RPMI8226 (cell line): ENCODE results near the gene PRPS1.
"Not testable (repeated sequence)": the region's sequence is repeated elsewhere in the genome, so short reads cannot be mapped to it uniquely, and the experiment has no call there.

Source experiments
- DNase-seq: peaks from one replicate; pipeline ENCODE4 v3.0.0-alpha.2; 2015

Gene PRPS1

GRCh38 chrX:107675823-107676555 is 47.7 kb downstream of the PRPS1 start:
- DNase-seq: peak; percentile 72

GRCh38 chrX:107676559-107677378 is 48.5 kb downstream of the PRPS1 start:
- DNase-seq: peak; percentile 77

DNA sequence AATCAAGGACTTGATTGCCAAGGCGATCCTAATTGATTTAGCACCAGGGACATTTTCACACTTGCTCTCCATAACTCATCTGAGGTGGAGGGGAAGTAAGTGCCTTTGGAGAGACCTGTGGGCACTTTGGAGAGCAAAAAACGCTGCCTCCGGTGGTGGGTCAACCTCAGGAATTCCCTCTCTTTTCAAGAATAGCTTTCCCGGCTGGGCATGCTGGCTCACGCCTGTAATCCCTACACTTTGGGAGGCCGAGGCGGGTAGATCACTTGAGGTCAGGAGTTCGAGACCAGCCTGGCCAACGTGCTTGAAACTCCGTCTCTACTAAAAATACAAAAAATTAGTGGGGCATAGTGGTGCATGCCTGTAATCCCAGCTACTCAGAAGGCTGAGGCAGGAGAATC is 49.2 kb downstream of the PRPS1 start:
- DNase-seq: no peak

GRCh38 chrX:107677909-107678308 is 49.6 kb downstream of the PRPS1 start:
- DNase-seq: no peak

DNA sequence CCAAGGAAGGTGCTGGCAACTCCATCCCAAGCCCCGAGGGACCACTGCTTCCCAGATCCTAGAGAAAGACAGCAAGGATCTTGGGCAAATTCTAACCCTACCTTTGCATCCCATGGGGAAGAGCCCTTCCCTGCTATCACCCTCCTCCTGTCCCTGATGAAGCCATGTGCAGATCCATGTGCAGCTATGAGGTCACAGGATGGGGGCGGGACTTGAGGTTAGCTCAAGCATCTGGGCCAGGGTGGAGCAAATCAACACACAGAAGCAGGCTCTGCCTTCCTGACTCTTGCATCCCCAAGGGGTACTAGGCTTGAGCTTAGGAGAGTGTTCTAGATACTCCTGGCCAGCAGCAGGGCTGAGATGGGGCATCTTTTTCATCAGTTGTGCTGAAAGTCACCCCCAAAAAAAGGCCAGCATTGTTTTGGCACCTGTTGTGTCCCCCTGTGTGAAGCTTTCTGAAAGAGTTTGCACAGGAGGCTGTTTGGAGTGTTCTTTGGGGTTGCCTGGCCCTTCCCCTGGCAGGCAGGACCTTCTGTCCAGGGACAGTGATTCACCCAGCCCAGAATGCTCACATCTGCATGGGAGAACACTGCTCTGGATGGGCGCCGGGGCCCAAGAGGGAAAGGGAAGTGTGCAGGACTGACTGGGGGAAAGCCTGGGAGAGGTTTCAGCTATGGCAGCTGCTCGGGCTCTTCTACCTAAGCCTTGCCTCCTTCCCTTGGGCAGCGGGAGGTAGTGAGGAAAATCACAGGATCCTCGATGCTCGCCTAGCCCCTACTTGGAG is 50.8 kb downstream of the PRPS1 start:
- peak; percentile 61 for DNase-seq

- DNase-seq: no peak
Measured at GRCh38 chrX:107682256-107682655, 53.9 kb downstream of the PRPS1 start.

- no peak for DNase-seq
Measured at GRCh38 chrX:107683124-107683895, 55.0 kb downstream of the PRPS1 start.

GRCh38 chrX:107683931-107684330 is 55.6 kb downstream of the PRPS1 start:
- DNase-seq: no peak

GRCh38 chrX:107684956-107685385 is 56.7 kb downstream of the PRPS1 start:
- peak; percentile 82 for DNase-seq

DNA sequence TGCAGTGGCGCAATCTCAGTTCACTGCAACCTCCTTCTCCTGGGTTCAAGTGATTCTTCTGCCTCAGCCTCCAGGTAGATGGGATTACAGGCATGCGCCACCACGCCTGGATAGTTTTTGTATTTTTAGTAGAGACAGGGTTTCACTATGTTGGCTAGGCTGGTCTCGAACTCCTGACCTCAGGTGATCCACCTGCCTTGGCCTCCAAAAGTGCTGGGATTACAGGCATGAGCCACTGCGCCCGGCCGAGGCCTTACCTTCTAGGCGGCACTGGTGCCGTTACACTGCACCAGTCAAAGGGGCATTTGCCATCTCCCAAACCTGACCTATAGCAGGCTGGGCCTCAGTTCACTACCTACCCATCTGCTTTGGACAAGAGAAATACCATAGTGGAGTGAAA is 57.3 kb downstream of the PRPS1 start:
- DNase-seq: not testable (repeated sequence)

GRCh38 chrX:107686026-107686425 is 57.7 kb downstream of the PRPS1 start:
- DNase-seq: no peak

DNA sequence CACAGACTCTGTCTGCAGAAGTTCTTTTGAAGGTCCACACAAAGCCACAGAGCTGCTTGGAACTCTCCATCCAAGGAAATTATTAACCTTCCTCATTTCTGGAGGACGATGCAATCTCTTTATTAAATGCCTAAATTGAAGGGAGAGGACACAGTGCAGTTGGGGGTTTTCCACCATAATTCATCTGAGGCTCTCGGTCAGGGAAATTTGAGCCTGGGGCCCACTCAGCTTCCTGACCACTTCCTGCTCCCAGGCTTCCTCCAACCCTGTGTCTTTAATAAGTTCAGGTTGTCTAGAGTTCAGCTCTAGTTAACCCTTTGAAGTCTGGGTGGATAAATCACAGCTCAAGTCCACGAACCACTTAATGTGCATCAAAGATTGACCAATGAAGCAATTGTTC is 58.5 kb downstream of the PRPS1 start:
- DNase-seq: no peak

GRCh38 chrX:107687445-107687844 is 59.1 kb downstream of the PRPS1 start:
- DNase-seq: no peak

- DNase-seq: no peak
Measured at GRCh38 chrX:107691024-107691448, 62.7 kb downstream of the PRPS1 start.

- no peak for DNase-seq
Measured at GRCh38 chrX:107699616-107700015, 71.3 kb downstream of the PRPS1 start.

DNA sequence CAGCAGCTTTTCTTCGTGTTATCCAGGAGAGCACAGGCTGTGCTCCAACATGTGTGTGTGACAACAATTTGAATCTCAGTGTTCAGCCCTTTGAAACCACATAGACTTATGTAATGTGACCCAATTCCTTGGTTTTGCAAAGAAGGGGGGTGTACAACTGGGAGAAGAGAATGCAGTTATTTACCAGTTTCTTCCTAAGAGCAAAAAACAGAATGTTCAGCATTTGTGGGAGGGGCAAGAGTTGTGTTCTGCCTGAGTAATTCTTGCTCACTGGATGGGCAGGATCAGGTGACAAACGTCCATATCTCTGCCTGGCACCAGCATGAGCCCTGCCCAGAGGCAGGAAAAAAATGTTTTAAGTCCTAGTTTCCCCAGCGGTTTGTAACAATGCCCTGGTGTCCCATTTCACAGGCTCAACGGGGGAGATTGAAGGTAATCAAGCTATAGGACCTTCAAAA is 72.0 kb downstream of the PRPS1 start:
- DNase-seq: no peak
